Measurements from ENCODE around the gene SLX4IP.

SLX4IP gene

GRCh38 chr20:10434467-10434831, 656 bp upstream of the SLX4IP start:
- H3K36me3 ChIP-seq (ENCODE audit: insufficient read depth, low read length) = no peaks in the 10 kb centered on the region
- H3K4me1 ChIP-seq (ENCODE audit: insufficient read depth, low read length) = peaks cover 22% of the 10 kb centered on the region
- H3K9ac ChIP-seq (ENCODE audit: low read depth, low read length) = peak overlapping the region; percentile 94
- H3K9me3 ChIP-seq (ENCODE audit: control insufficient read depth, insufficient read depth, low read length) = no peaks in the 10 kb centered on the region

DNA sequence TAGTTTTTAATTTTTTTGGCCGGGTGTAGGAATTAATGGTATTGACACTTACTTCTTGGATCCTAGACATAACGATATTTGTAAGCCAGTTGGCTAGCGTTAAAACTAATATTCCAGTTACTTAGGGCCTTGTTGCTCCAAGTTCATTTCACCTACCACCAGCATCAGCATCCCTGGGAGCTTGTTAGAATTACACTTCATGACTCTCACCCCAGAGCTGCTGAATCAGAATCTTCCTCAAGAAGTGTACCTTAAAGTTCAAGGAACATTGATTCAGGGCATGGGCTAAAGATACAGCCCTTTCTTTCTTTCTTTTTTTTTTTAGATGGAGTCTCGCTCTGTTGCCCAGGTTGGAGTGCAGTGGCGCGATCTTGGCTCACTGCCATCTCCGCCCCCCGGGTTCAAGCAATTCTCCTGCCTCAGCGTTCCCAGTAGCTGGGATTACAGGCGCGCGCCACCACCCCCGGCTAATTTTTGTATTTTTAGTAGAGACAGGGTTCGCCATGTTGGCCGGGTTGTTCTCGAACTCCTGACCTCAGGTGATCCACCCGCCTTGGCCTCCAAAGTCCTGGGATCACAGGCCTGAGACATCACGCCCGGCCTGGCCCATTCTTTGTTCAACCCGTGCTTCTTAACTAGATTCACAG, 1.1 kb downstream of the SLX4IP start:
- H3K9ac ChIP-seq (ENCODE audit: low read depth, low read length) = peak overlapping the region; percentile 94; the same call in 1 of the 2 replicates
- H3K36me3 ChIP-seq (ENCODE audit: insufficient read depth, low read length) = no peaks in the 10 kb centered on the region
- H3K4me1 ChIP-seq (ENCODE audit: insufficient read depth, low read length) = peaks cover 8% of the 10 kb centered on the region; the same call in 1 of the 2 replicates
- H3K9me3 ChIP-seq (ENCODE audit: control insufficient read depth, insufficient read depth, low read length) = no peaks in the 10 kb centered on the region

DNA sequence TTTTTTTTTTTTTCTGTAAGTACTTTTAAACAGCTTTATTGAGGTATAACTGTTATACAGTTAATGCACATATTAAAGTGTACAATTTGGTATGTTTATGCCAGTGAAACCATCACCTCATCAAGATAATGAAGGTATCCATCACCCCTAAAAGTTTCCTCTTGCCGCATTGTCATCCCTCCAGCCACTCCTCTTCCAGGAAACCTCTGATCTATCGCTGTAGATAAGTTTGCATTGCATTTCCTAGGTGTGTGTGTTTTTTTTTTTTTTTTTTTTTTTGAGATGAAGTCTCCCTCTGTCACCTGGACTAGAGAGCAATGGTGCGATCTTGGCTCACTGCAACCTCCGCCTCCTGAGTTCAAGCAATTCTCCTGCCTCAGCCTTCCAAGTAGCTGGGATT, 3.1 kb downstream of the SLX4IP start:
- Histone ChIP-seq H3K9ac (ENCODE audit: low read depth, low read length) (no peak overlapping the region), H3K4me1 (ENCODE audit: insufficient read depth, low read length) (no peaks in the 10 kb centered on the region), H3K36me3 (ENCODE audit: insufficient read depth, low read length) (no peaks in the 10 kb centered on the region), H3K9me3 (ENCODE audit: control insufficient read depth, insufficient read depth, low read length) (no peaks in the 10 kb centered on the region)

DNA sequence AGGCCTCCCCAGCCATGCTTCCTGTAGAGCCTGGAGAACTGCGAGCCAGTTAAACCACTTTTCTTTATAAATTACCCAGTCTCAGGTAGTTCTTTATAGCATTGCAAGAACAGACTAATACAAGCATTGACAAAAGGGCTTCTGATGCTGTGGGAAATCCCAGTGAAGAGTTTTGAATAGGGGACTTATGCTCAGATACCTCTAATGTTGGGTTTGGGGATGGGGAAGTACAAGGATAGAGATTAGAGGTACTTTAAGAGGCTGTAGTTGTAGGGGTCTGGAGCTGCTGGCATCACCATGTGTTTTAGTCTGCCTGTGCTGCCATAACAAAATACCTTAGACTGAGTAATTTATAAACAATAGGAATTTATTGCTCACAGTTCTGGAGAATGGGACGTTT, 8.8 kb downstream of the SLX4IP start:
- Histone ChIP-seq H3K9ac (ENCODE audit: low read depth, low read length) (no peak overlapping the region), H3K36me3 (ENCODE audit: insufficient read depth, low read length) (no peaks in the 10 kb centered on the region), H3K9me3 (ENCODE audit: control insufficient read depth, insufficient read depth, low read length) (no peaks in the 10 kb centered on the region), H3K4me1 (ENCODE audit: insufficient read depth, low read length) (peaks cover 9% of the 10 kb centered on the region)

- no peaks in the 10 kb centered on the region for H3K36me3 ChIP-seq (ENCODE audit: insufficient read depth, low read length)
- no peak overlapping the region for H3K9ac ChIP-seq (ENCODE audit: low read depth, low read length)
- peaks cover 10% of the 10 kb centered on the region for H3K4me1 ChIP-seq (ENCODE audit: insufficient read depth, low read length)
- no peaks in the 10 kb centered on the region for H3K9me3 ChIP-seq (ENCODE audit: control insufficient read depth, insufficient read depth, low read length)
These were observed 10.7 kb downstream of the SLX4IP start for GRCh38 chr20:10445758-10446157.

- peaks cover 10% of the 10 kb centered on the region for H3K4me1 ChIP-seq (ENCODE audit: insufficient read depth, low read length)
- H3K9ac ChIP-seq (ENCODE audit: low read depth, low read length) = no peak overlapping the region
- H3K9me3 ChIP-seq (ENCODE audit: control insufficient read depth, insufficient read depth, low read length) = no peaks in the 10 kb centered on the region
- H3K36me3 ChIP-seq (ENCODE audit: insufficient read depth, low read length) = no peaks in the 10 kb centered on the region
These were observed 11.9 kb downstream of the SLX4IP start for GRCh38 chr20:10447028-10447427.

DNA sequence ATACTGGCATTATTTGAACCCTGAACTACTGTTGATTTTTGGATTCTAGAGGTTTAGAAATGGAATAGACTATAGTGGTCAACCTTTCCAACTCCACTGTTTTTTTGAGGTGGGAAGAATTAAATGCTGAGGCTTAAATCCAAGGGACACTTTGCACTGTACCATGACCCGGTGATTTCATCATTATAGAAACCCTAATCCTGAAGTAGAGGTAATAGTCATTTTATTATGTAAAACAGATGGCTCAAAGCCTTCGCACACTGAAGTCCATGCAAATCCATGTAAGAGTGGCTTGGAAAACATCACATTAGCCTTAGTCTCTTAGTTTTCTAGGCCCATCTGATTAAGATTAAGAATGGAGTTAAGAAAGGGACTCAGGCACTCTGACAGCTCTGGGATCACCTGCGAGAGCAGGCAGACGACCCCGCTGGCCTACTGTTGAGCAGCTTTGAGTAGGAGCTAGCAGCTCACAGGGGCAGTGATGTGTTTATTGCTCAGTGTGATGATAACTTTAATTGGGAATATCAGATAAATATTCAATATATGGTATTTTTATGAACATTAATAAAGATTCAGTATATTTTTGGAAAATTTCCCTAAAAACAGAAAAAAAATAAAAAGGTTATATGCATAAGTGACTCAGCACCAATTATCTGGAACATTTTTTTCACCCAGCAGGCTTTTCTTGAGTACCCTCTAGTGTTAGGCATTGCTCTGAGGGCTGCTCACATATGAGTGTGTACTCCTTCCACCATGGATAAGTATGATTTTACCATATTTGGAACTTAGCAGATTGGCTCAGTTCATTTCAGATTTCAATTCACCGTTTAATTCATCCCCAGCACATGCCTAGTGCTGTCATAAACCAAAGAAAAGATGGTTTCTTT, 13.4 kb downstream of the SLX4IP start:
- no peak overlapping the region for H3K9ac ChIP-seq (ENCODE audit: low read depth, low read length)
- H3K4me1 ChIP-seq (ENCODE audit: insufficient read depth, low read length) = peaks cover 10% of the 10 kb centered on the region
- no peaks in the 10 kb centered on the region for H3K9me3 ChIP-seq (ENCODE audit: control insufficient read depth, insufficient read depth, low read length)
- H3K36me3 ChIP-seq (ENCODE audit: insufficient read depth, low read length) = no peaks in the 10 kb centered on the region

GRCh38 chr20:10449270-10449669, 14.2 kb downstream of the SLX4IP start:
- H3K9me3 ChIP-seq (ENCODE audit: control insufficient read depth, insufficient read depth, low read length) = no peaks in the 10 kb centered on the region
- H3K4me1 ChIP-seq (ENCODE audit: insufficient read depth, low read length) = peaks cover 10% of the 10 kb centered on the region
- no peak overlapping the region for H3K9ac ChIP-seq (ENCODE audit: low read depth, low read length)
- no peaks in the 10 kb centered on the region for H3K36me3 ChIP-seq (ENCODE audit: insufficient read depth, low read length)

- peaks cover 8% of the 10 kb centered on the region for H3K4me1 ChIP-seq (ENCODE audit: insufficient read depth, low read length)
- H3K9me3 ChIP-seq (ENCODE audit: control insufficient read depth, insufficient read depth, low read length) = peaks cover 3% of the 10 kb centered on the region; the same call in 1 of the 2 replicates
- no peaks in the 10 kb centered on the region for H3K36me3 ChIP-seq (ENCODE audit: insufficient read depth, low read length)
- no peak overlapping the region for H3K9ac ChIP-seq (ENCODE audit: low read depth, low read length)
These were observed 18.1 kb downstream of the SLX4IP start for GRCh38 chr20:10453241-10453640.

DNA sequence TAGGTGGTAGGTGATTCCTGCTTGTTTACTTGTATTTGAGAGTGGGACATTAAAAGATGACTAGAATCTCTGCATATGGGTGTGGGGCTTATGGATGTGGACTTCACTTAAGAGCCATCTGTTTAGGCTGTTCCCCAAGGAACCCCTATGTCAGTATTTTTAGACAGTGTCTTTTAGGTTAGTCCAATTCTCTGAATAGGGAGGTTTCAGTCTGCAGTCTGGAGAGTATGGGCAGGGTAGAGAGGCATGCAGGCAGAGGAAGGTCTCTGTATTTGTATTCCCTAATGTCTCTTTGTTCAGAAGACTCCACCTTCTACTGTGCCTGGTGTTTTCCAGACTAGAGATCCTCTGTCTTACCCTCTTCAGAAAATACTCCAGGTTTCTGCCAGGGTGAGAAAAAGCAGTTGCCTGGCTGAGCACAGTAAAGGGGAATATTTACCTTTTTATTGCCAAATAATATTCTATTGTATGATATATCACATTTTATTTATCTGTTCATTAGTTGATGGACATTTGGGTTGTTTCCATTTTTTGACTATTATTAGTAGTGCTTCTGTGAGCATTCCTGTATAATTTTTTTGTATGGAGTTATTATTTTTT, 19.1 kb downstream of the SLX4IP start:
- Histone ChIP-seq H3K4me1 (ENCODE audit: insufficient read depth, low read length) (no peaks in the 10 kb centered on the region; the same call in 1 of the 2 replicates), H3K36me3 (ENCODE audit: insufficient read depth, low read length) (no peaks in the 10 kb centered on the region), H3K9ac (ENCODE audit: low read depth, low read length) (no peak overlapping the region), H3K9me3 (ENCODE audit: control insufficient read depth, insufficient read depth, low read length) (peaks cover 3% of the 10 kb centered on the region; the same call in 1 of the 2 replicates)

DNA sequence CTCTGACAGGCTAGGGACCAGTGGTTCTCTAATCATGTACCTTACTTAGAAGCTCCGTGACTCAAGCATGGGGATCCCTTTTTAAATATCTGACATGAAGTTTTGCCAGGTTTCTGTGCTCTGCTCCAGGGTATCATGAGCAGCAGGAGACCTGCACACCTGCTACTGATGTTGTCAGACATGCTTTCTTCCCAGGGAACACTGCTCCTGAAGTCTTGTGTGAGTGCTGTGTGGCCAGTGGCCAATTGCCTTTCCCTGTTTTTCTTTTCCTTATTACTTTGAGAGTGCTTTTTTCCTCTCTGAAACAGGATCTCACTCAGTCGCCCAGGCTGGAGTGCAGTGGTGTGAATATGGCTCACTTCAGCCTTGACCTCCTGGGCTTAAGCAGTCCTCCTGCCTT, 26.4 kb downstream of the SLX4IP start:
- Histone ChIP-seq H3K4me1 (ENCODE audit: insufficient read depth, low read length) (peaks cover 18% of the 10 kb centered on the region), H3K9me3 (ENCODE audit: control insufficient read depth, insufficient read depth, low read length) (peaks cover 7% of the 10 kb centered on the region; the same call in 1 of the 2 replicates), H3K9ac (ENCODE audit: low read depth, low read length) (no peak overlapping the region), H3K36me3 (ENCODE audit: insufficient read depth, low read length) (no peaks in the 10 kb centered on the region)

DNA sequence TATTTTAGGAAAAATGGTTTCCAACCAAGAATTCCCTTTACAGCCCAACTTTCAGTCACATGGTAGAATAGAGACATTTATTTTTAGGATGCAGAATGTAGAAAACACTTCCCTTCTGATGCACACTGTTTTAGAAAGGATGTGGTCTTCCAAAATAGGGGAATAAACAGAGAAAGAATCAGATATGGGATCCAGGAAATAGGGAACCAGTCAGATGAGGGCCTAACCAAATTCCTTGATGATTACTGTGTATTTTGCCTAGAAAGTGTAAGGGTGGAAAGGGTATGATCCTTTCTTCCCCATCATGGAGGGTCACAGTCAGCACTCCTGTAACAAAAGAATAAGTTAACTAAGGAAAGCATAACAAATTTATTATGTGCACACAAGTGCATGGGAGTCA, 27.4 kb downstream of the SLX4IP start:
- Histone ChIP-seq H3K4me1 (ENCODE audit: insufficient read depth, low read length) (peaks cover 23% of the 10 kb centered on the region), H3K36me3 (ENCODE audit: insufficient read depth, low read length) (no peaks in the 10 kb centered on the region), H3K9me3 (ENCODE audit: control insufficient read depth, insufficient read depth, low read length) (peaks cover 5% of the 10 kb centered on the region; the same call in 1 of the 2 replicates), H3K9ac (ENCODE audit: low read depth, low read length) (no peak overlapping the region)

GRCh38 chr20:10463622-10464021, 28.5 kb downstream of the SLX4IP start:
- H3K36me3 ChIP-seq (ENCODE audit: insufficient read depth, low read length) = no peaks in the 10 kb centered on the region
- peaks cover 5% of the 10 kb centered on the region; the same call in 1 of the 2 replicates for H3K9me3 ChIP-seq (ENCODE audit: control insufficient read depth, insufficient read depth, low read length)
- H3K9ac ChIP-seq (ENCODE audit: low read depth, low read length) = no peak overlapping the region
- peaks cover 34% of the 10 kb centered on the region for H3K4me1 ChIP-seq (ENCODE audit: insufficient read depth, low read length)

DNA sequence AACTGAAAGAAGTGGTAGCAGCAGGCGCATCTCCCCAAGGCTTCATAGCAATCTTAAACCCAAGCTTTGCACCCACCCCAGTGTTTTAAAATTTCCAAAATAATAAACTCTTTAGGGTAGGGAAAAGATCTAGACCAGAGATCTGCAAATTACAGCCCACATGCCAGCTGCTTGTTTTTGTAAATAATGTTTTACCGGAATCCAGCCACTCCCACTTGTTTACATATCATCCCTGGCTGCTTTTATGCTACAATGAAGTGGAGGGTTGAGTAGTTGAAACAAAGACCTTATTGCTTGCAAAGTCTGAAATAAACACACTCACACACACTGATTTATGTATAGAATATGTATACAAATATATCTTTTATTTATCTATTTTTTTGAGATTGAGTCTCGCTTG, 30.0 kb downstream of the SLX4IP start:
- Histone ChIP-seq H3K9me3 (ENCODE audit: control insufficient read depth, insufficient read depth, low read length) (peaks cover 5% of the 10 kb centered on the region; the same call in 1 of the 2 replicates), H3K9ac (ENCODE audit: low read depth, low read length) (peak overlapping the region; percentile 12; the same call in 1 of the 2 replicates), H3K36me3 (ENCODE audit: insufficient read depth, low read length) (no peaks in the 10 kb centered on the region; the same call in 1 of the 2 replicates), H3K4me1 (ENCODE audit: insufficient read depth, low read length) (peaks cover 42% of the 10 kb centered on the region)
